Nephron (organoid): Measurements from ENCODE around the gene ISG15.

Source experiments
- H3K27ac Mint-ChIP-seq, 3 experiments: 2 replicates each; pipeline ENCODE4 v1.8.0; 2020; ENCODE audit warnings: mixed read lengths in 3 of 3, mild to moderate bottlenecking in 2 of 3, moderate library complexity in 1 of 3
- H3K27me3 Mint-ChIP-seq: 2 replicates; pipeline ENCODE4 v1.8.0; 2021; ENCODE audit warnings: low read depth, mild to moderate bottlenecking, moderate library complexity, mixed read lengths
- H3K36me3 Mint-ChIP-seq: 2 replicates; pipeline ENCODE4 v1.8.0; 2020; ENCODE audit warnings: low read depth, mixed read lengths
- H3K4me1 Mint-ChIP-seq: 2 replicates; pipeline ENCODE4 v1.8.0; 2020; ENCODE audit warnings: mixed read lengths
- H3K4me3 Mint-ChIP-seq, 3 experiments: 2 replicates each; pipeline ENCODE4 v1.8.0; 2020; ENCODE audit warnings: mild to moderate bottlenecking in 3 of 3, mixed read lengths in 3 of 3, moderate library complexity in 2 of 3
- H3K9me3 Mint-ChIP-seq: 2 replicates; pipeline ENCODE4 v1.8.0; 2020; ENCODE audit warnings: mixed read lengths
- TF ChIP-seq, protein P1 (sequence below), 3 experiments: fragments of 200-600 bp; sonication (generic); IDR thresholded peaks; one replicate each; pipeline ENCODE4 v1.5.0; 2021; ENCODE audit warnings: antibody characterized with exemption in 3 of 3; ENCODE audit not compliant: unreplicated experiment in 3 of 3

ISG15 gene

DNA sequence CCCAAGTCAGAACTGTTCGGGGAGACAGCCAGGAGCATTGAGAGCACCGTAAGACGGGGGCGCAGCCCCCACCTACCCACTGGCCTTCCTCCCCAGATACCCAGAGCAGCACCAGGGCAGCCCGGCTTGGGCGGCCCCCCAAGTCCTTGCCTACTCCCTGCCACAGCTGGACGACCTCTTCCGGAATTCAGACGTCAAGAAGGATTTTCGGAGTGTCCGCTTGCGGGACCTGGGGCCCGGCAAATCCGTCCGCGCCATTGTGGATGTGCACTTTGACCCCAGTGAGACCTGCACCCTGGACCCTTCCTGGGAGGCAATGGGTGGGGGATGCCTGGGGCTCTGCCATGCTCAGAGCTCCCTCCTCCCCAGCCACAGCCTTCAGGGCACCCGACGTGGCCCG lies 34.1 kb downstream of the ISG15 start:
- no peaks in the 10 kb centered on the region for H3K4me1 Mint-ChIP-seq
- H3K27me3 Mint-ChIP-seq, result no peaks in the 10 kb centered on the region
- TF ChIP-seq, protein P1, sequence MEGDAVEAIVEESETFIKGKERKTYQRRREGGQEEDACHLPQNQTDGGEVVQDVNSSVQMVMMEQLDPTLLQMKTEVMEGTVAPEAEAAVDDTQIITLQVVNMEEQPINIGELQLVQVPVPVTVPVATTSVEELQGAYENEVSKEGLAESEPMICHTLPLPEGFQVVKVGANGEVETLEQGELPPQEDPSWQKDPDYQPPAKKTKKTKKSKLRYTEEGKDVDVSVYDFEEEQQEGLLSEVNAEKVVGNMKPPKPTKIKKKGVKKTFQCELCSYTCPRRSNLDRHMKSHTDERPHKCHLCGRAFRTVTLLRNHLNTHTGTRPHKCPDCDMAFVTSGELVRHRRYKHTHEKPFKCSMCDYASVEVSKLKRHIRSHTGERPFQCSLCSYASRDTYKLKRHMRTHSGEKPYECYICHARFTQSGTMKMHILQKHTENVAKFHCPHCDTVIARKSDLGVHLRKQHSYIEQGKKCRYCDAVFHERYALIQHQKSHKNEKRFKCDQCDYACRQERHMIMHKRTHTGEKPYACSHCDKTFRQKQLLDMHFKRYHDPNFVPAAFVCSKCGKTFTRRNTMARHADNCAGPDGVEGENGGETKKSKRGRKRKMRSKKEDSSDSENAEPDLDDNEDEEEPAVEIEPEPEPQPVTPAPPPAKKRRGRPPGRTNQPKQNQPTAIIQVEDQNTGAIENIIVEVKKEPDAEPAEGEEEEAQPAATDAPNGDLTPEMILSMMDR (IDR thresholded peaks at IDR 0.05; ENCODE audit: unreplicated experiment in 3 of 3), result no peak
- H3K27ac Mint-ChIP-seq, result no peak overlapping the region
- H3K9me3 Mint-ChIP-seq, result no peaks in the 10 kb centered on the region
- H3K4me3 Mint-ChIP-seq, result no peak overlapping the region
- peaks cover 22% of the 10 kb centered on the region for H3K36me3 Mint-ChIP-seq

DNA sequence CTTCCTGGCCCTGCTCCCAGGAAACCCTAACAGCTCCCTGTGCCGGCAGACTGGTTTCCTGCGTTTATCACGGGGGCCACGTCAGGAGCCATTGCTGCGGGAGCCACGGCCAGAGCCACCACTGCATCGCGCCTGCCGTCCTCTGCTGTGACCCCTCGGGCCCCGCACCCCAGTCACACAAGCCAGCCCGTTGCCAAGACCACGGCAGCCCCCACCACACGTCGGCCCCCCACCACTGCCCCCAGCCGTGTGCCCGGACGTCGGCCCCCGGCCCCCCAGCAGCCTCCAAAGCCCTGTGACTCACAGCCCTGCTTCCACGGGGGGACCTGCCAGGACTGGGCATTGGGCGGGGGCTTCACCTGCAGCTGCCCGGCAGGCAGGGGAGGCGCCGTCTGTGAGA lies 34.7 kb downstream of the ISG15 start:
- Mint-ChIP-seq H3K4me1 (no peaks in the 10 kb centered on the region), H3K4me3 (no peak overlapping the region), H3K36me3 (peaks cover 27% of the 10 kb centered on the region), H3K27ac (no peak overlapping the region), H3K27me3 (no peaks in the 10 kb centered on the region), H3K9me3 (no peaks in the 10 kb centered on the region)
- TF ChIP-seq, protein P1 (IDR thresholded peaks at IDR 0.05; ENCODE audit: unreplicated experiment in 3 of 3), result no peak

DNA sequence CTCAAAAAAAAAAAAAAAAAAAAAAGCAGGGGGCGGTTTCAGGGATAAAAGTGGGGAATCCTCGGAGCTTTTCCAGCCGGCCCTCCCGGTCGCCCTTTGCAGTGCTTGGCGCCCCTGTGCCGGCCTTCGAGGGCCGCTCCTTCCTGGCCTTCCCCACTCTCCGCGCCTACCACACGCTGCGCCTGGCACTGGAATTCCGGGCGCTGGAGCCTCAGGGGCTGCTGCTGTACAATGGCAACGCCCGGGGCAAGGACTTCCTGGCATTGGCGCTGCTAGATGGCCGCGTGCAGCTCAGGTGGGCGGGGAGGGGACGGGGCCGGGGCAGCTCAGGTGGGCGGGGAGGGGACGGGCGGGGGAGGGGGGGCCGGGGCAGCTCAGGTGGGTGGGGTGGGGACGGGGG lies 35.5 kb downstream of the ISG15 start:
- TF ChIP-seq, protein P1 (IDR thresholded peaks at IDR 0.05; ENCODE audit: unreplicated experiment in 3 of 3), result no peak
- Mint-ChIP-seq H3K36me3 (peaks cover 26% of the 10 kb centered on the region), H3K27ac (no peak overlapping the region), H3K27me3 (no peaks in the 10 kb centered on the region), H3K4me1 (no peaks in the 10 kb centered on the region), H3K9me3 (no peaks in the 10 kb centered on the region), H3K4me3 (no peak overlapping the region)

DNA sequence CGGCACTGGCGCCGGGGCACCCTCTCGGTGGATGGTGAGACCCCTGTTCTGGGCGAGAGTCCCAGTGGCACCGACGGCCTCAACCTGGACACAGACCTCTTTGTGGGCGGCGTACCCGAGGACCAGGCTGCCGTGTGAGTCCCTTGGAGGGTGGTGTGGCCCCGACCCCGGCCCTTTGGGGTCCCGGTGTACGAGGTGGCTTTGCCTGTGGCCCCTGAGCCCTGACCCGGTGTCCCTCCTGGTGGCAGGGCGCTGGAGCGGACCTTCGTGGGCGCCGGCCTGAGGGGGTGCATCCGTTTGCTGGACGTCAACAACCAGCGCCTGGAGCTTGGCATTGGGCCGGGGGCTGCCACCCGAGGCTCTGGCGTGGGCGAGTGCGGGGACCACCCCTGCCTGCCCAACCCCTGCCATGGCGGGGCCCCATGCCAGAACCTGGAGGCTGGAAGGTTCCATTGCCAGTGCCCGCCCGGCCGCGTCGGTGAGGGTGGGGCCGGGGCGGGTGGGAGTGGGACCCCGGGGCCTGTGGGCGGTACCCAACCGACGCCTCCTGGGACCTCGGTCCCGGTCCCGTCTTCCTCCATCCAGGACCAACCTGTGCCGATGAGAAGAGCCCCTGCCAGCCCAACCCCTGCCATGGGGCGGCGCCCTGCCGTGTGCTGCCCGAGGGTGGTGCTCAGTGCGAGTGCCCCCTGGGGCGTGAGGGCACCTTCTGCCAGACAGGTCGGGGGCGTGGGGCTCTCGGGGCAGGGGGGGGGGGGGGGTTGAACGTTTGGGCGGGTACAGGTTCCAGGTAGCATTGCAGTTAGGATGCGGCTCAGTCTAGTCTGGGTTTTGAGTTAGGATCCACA lies 36.2 kb downstream of the ISG15 start:
- H3K9me3 Mint-ChIP-seq, result no peaks in the 10 kb centered on the region
- TF ChIP-seq, protein P1 (IDR thresholded peaks at IDR 0.05; ENCODE audit: unreplicated experiment in 3 of 3), result no peak
- peaks cover 24% of the 10 kb centered on the region for H3K36me3 Mint-ChIP-seq
- no peak overlapping the region for H3K4me3 Mint-ChIP-seq
- no peaks in the 10 kb centered on the region for H3K27me3 Mint-ChIP-seq
- H3K4me1 Mint-ChIP-seq, result no peaks in the 10 kb centered on the region
- no peak overlapping the region for H3K27ac Mint-ChIP-seq

DNA sequence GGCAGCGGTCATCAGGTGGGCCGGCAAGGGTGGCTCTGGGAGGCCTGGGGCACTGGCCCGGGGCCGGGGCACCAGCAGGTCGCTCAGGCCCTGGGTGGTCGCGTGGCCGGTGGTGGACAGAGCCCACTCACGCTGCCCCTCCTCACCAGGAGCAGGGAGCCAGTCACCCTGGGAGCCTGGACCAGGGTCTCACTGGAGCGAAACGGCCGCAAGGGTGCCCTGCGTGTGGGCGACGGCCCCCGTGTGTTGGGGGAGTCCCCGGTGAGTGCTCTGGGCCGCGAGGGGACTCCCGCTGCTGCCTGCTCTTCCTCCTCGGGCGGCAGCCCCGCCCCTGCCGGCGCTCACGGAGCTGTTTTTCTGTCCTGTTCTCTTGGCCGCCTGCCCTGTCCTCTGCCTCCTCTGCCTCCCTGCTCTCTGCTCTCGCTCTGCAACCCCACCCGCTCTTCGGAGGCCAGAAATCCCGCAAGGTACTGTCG lies 37.3 kb downstream of the ISG15 start:
- no peaks in the 10 kb centered on the region for H3K27me3 Mint-ChIP-seq
- peaks cover 23% of the 10 kb centered on the region for H3K36me3 Mint-ChIP-seq
- no peak overlapping the region for H3K4me3 Mint-ChIP-seq
- TF ChIP-seq, protein P1 (IDR thresholded peaks at IDR 0.05; ENCODE audit: unreplicated experiment in 3 of 3), result no peak
- no peak overlapping the region for H3K27ac Mint-ChIP-seq
- no peaks in the 10 kb centered on the region for H3K4me1 Mint-ChIP-seq
- no peaks in the 10 kb centered on the region for H3K9me3 Mint-ChIP-seq
